Adrenal gland (tissue), 5 donors: ENCODE measurements around the gene HES5.

ENCODE experiments used
- POLR2A ChIP-seq, 2 donors: fragments of 450-650 bp; IDR thresholded peaks; one replicate each; pipeline ENCODE4 v1.6.1; 2017; ENCODE audit warnings: antibody characterized with exemption in 2 of 2, mild to moderate bottlenecking in 2 of 2, moderate library complexity in 1 of 2
- TF ChIP-seq, protein P1 (sequence below), 6 experiments: fragments of 450-650 bp in 4 of 6; fragments of 200-600 bp in 2 of 6; sonication (generic) in 1 of 6; IDR thresholded peaks; 1 replicate in 5 of 6; 2 replicates in 1 of 6; pipeline versions ENCODE4 v1.5.1 to v1.8.0; 2016 to 2021; ENCODE audit warnings: antibody characterized with exemption in 6 of 6, mild to moderate bottlenecking in 2 of 6, moderate library complexity in 1 of 6
- donor health status: DM: no; HTN: no; CAD: no.

DNA sequence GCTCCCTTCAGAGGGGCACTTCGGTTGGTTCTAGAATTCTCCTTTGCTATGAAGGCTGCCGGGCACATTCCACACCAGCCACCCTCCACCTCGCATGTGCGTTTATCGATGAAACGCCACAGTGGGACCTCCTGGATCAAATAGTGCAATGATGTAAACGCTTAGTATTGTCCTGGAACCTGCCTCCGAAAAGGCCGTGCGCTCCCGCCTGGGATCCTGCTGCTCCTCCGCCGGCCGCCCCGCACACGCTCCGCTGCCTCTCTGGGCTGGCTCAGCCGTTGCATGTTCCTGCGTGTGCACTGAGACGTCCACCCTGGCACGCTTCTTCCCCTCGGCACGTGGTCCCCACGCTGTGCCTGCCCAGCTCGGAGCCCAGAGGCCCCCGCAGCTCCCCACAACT lies 22.1 kb upstream of the HES5 start:
- no peak for TF ChIP-seq POLR2A (IDR thresholded peaks at IDR 0.05)
- TF ChIP-seq, protein P1, sequence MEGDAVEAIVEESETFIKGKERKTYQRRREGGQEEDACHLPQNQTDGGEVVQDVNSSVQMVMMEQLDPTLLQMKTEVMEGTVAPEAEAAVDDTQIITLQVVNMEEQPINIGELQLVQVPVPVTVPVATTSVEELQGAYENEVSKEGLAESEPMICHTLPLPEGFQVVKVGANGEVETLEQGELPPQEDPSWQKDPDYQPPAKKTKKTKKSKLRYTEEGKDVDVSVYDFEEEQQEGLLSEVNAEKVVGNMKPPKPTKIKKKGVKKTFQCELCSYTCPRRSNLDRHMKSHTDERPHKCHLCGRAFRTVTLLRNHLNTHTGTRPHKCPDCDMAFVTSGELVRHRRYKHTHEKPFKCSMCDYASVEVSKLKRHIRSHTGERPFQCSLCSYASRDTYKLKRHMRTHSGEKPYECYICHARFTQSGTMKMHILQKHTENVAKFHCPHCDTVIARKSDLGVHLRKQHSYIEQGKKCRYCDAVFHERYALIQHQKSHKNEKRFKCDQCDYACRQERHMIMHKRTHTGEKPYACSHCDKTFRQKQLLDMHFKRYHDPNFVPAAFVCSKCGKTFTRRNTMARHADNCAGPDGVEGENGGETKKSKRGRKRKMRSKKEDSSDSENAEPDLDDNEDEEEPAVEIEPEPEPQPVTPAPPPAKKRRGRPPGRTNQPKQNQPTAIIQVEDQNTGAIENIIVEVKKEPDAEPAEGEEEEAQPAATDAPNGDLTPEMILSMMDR (IDR thresholded peaks at IDR 0.05), result no peak
